IMR-90 (cell line): ENCODE measurements around the gene CXCL13. TPM values are rescaled to one million over a fixed set of nuclear protein-coding genes. Genes with fewer than 3 reads are reported as not detected.

Source experiments
- ATAC-seq: fragments of 200-7000 bp; cut with Tn5 transposase; 2 replicates; pipeline ENCODE4 v1.9.1; 2020; ENCODE audit warnings: low read depth, mild to moderate bottlenecking, moderate library complexity
- BruUV-seq: library from RNA; stranded (reverse); fragments of 400-500 nt; replicated peaks from 2 replicates; lab custom pipeline; 2021; lab: Mats Ljungman, UMichigan
- CTCF ChIA-PET: fragments of 300-600 bp; formaldehyde crosslinking; extraction: SDS; loops from one replicate; lab custom pipeline; 2021; ENCODE audit warnings: antibody characterized with exemption; lab: Yijun Ruan, JAX
- POLR2A ChIA-PET: fragments of 300-600 bp; sonication (Branson Sonifier 250); formaldehyde crosslinking; loops from one replicate; lab custom pipeline; 2022; ENCODE audit warnings: antibody characterized with exemption; ENCODE audit not compliant: unreplicated experiment; lab: Charles Lee
- DNase-seq: peaks from one replicate; pipeline ENCODE4 v3.0.0; 2013
- H2AFZ ChIP-seq: replicated peaks from 2 replicates; pipeline ENCODE3; 2013; ENCODE audit warnings: low read length, mild to moderate bottlenecking; ENCODE audit not compliant: poor library complexity
- H2AK5ac ChIP-seq: 2 replicates; pipeline ENCODE4 v1.6.1; 2013; ENCODE audit warnings: low read depth, low read length, inconsistent platforms
- H2AK9ac ChIP-seq: replicated peaks from 2 replicates; pipeline ENCODE3; 2013; ENCODE audit warnings: mild to moderate bottlenecking, low read depth, low read length, moderate library complexity; ENCODE audit not compliant: poor library complexity
- H2BK120ac ChIP-seq: 2 replicates; pipeline ENCODE4 v1.6.1; 2013; ENCODE audit warnings: low read depth, low read length, inconsistent platforms
- H2BK15ac ChIP-seq: 3 replicates; pipeline ENCODE4 v1.6.1; 2013; ENCODE audit warnings: low read depth, low read length, inconsistent platforms
- H2BK20ac ChIP-seq: 2 replicates; pipeline ENCODE4 v1.6.1; 2013; ENCODE audit warnings: low read depth, mild to moderate bottlenecking, inconsistent platforms, low read length, moderate library complexity
- H2BK5ac ChIP-seq: 2 replicates; pipeline ENCODE4 v1.6.1; 2013; ENCODE audit warnings: mild to moderate bottlenecking, low read depth, low read length, inconsistent platforms; ENCODE audit not compliant: poor library complexity, severe bottlenecking
- H3K14ac ChIP-seq: replicated peaks from 2 replicates; pipeline ENCODE4 v1.6.1; 2013; ENCODE audit warnings: low read depth, low read length, inconsistent platforms
- H3K18ac ChIP-seq: 2 replicates; pipeline ENCODE4 v1.6.1; 2013; ENCODE audit warnings: low read depth, low read length, control low read depth
- H3K23ac ChIP-seq: 2 replicates; pipeline ENCODE4 v1.6.1; 2013; ENCODE audit warnings: low read depth, low read length, inconsistent platforms
- H3K27ac ChIP-seq: 2 replicates; pipeline ENCODE4 v1.5.1; 2013; ENCODE audit warnings: mild to moderate bottlenecking, control low read depth, low read length; ENCODE audit not compliant: insufficient read depth
- H3K27me3 ChIP-seq: 2 replicates; pipeline ENCODE4 v1.6.1; 2013; ENCODE audit warnings: low read length; ENCODE audit not compliant: control insufficient read depth, insufficient read depth
- H3K36me3 ChIP-seq: 2 replicates; pipeline ENCODE4 v1.6.1; 2013; ENCODE audit warnings: low read length, mixed read lengths; ENCODE audit not compliant: control insufficient read depth, insufficient read depth
- H3K4ac ChIP-seq: 2 replicates; pipeline ENCODE4 v1.6.1; 2013; ENCODE audit warnings: low read depth, low read length, inconsistent platforms
- H3K4me1 ChIP-seq: 2 replicates; pipeline ENCODE4 v1.6.1; 2013; ENCODE audit warnings: low read length, mixed read lengths; ENCODE audit not compliant: control insufficient read depth, insufficient read depth
- H3K4me2 ChIP-seq: 2 replicates; pipeline ENCODE4 v1.6.1; 2013; ENCODE audit warnings: low read depth, mild to moderate bottlenecking, control low read depth, low read length, moderate library complexity
- H3K4me3 ChIP-seq: 2 replicates; pipeline ENCODE4 v1.5.1; 2013; ENCODE audit warnings: low read depth, mild to moderate bottlenecking, control low read depth, low read length, moderate library complexity; ENCODE audit not compliant: insufficient read depth
- H3K56ac ChIP-seq: 2 replicates; pipeline ENCODE4 v1.6.1; 2013; ENCODE audit warnings: low read length, inconsistent platforms; ENCODE audit not compliant: insufficient read depth; ENCODE audit errors: extremely low read depth
- H3K79me1 ChIP-seq, 2 experiments: 2 replicates each; pipeline ENCODE4 v1.6.1; 2013; ENCODE audit warnings: low read length in 2 of 2, inconsistent platforms in 1 of 2, low read depth in 1 of 2
- H3K9ac ChIP-seq: 2 replicates; pipeline ENCODE4 v1.6.1; 2013; ENCODE audit warnings: low read depth, low read length, control low read depth
- H3K9me1 ChIP-seq: 2 replicates; pipeline ENCODE4 v1.6.1; 2013; ENCODE audit warnings: low read length, inconsistent platforms; ENCODE audit not compliant: insufficient read depth
- H3K9me3 ChIP-seq: 2 replicates; pipeline ENCODE4 v1.6.1; 2013; ENCODE audit warnings: low read length; ENCODE audit not compliant: control insufficient read depth, insufficient read depth
- H4K20me1 ChIP-seq: 2 replicates; pipeline ENCODE4 v1.6.1; 2013; ENCODE audit warnings: low read length, inconsistent platforms; ENCODE audit not compliant: insufficient read depth
- H4K5ac ChIP-seq: 2 replicates; pipeline ENCODE4 v1.6.1; 2013; ENCODE audit warnings: mild to moderate bottlenecking, low read depth, low read length, control low read depth
- H4K8ac ChIP-seq, 2 experiments: 2 replicates each; pipeline ENCODE4 v1.6.1; 2013; ENCODE audit warnings: low read depth in 2 of 2, low read length in 2 of 2, control low read depth in 1 of 2, inconsistent platforms in 1 of 2
- H4K91ac ChIP-seq: 2 replicates; pipeline ENCODE4 v1.6.1; 2013; ENCODE audit warnings: low read depth, low read length, inconsistent platforms; ENCODE audit not compliant: insufficient read depth
- CEBPB ChIP-seq: IDR thresholded peaks from 2 replicates; pipeline ENCODE4 v1.6.1; 2012; ENCODE audit warnings: low read depth, low read length, improper control_type of control experiment
- ELK1 ChIP-seq: fragments of 150-350 bp; IDR thresholded peaks from 2 replicates; pipeline ENCODE4 v1.6.1; 2016; ENCODE audit warnings: low read depth, mild to moderate bottlenecking, low read length, moderate library complexity, borderline replicate concordance
- FOS ChIP-seq: fragments of 150-350 bp; IDR thresholded peaks from 2 replicates; pipeline ENCODE4 v1.6.1; 2016; ENCODE audit warnings: low read depth, low read length
- WGBS, 2 experiments: methylation state at CpG; one replicate each; pipeline versions ENCODE4 v1.1.5 to v1.1.7; 2013; ENCODE audit warnings: missing lambda C conversion rate in 2 of 2; ENCODE audit not compliant: insufficient read length in 1 of 2; ENCODE audit errors: extremely low coverage in 2 of 2; 5-methylcytosine and 5-hydroxymethylcytosine counted together
- dilution Hi-C: fragments of 300-500 bp; cut with HindIII; formaldehyde crosslinking; loops from one replicate; pipeline ENCODE4 v1.14.3; 2018; ENCODE audit warnings: low sequenced_read_pairs; ENCODE audit not compliant: unreplicated experiment
- in situ Hi-C: fragments of 300-500 bp; cut with MboI; formaldehyde crosslinking; loops from 3 replicates; pipeline ENCODE4 v1.14.3; 2019; ENCODE audit warnings: low sequenced_read_pairs, inconsistent platforms, mixed read lengths
- intact Hi-C: fragments of 100-400 bp; cut with micrococcal nuclease; formaldehyde crosslinking; loops from 2 replicates; pipeline ENCODE4 v1.10.0; 2022
- polyA plus RNA-seq, 3 experiments: library from polyadenylated mRNA; depleted of rRNA; stranded (reverse); fragments of >200 nt; gene quantifications; 2 replicates each; pipeline ENCODE4 v1.2.3, GENCODE V29; 2012; ENCODE audit warnings: low replicate concordance in 1 of 3
- total RNA-seq: library from RNA; depleted of rRNA; stranded (reverse); fragments of >200 nt; gene quantifications from 2 replicates; pipeline ENCODE4 v1.2.3, GENCODE V29; 2012

The CXCL13 gene
- total and polyA plus RNA-seq, 2 of the 4 experiments (the other 2 are of a cell fraction) = not detected

GRCh38 chr4:77617203-77617602 lies 11.6 kb downstream of the CXCL13 start:
- Histone ChIP-seq H2AK5ac (no peak overlapping the region), H3K79me1 (no peaks in the 10 kb centered on the region), H3K9ac (no peak overlapping the region), H3K14ac (no peak overlapping the region), H3K4me2 (no peak overlapping the region), H2AFZ (no peak overlapping the region), H3K27ac (no peak overlapping the region), H3K27me3 (peaks cover 20% of the 10 kb centered on the region), H3K56ac (no peak overlapping the region), H2BK120ac (no peak overlapping the region), H3K9me3 (no peaks in the 10 kb centered on the region), H2AK9ac (no peak overlapping the region), H3K4me1 (no peaks in the 10 kb centered on the region), H3K4ac (no peak overlapping the region), H2BK5ac (no peak overlapping the region), H4K5ac (no peak overlapping the region), H2BK15ac (no peak overlapping the region), H3K4me3 (no peak overlapping the region), H4K91ac (no peak overlapping the region), H3K9me1 (no peaks in the 10 kb centered on the region), H3K18ac (no peak overlapping the region), H3K23ac (no peak overlapping the region), H4K8ac (no peak overlapping the region), H3K36me3 (no peaks in the 10 kb centered on the region), H4K20me1 (no peaks in the 10 kb centered on the region), H2BK20ac (no peak overlapping the region)
- ChIA-PET CTCF (no interaction called here), POLR2A (no interaction called here)
- TF ChIP-seq FOS (0 out of 2 replicates have a peak, but pooled peaks have one; percentile 5), CEBPB (peak; percentile 46; the same call in 1 of the 2 replicates), ELK1 (no peak)
- no TSS peak for BruUV-seq
- dilution Hi-C loops (no loop called here), in situ Hi-C loops (no loop called here), intact Hi-C loops (loop anchor here (5.0 to 10.0 kb wide), 2 partner anchors 205 to 372 kb away; no protein-coding TSS in a partner anchor)
- no peak for ATAC-seq
- DNase-seq = no peak
- no CpG with 5 or more reads among the region's 5 CpGs for WGBS, 2 experiments
